Loucy (cell line): ENCODE results near the gene GRIN2D.
A peak's percentile ranks its signal among the peaks of the same experiment; 100 is the strongest.

Experiments
- H2AFZ ChIP-seq: fragments of 200-600 bp; sonication (generic); 2 replicates; pipeline ENCODE4 v1.6.0; 2016; ENCODE audit warnings: antibody characterized with exemption, mild to moderate bottlenecking, low read length, moderate library complexity
- H3F3A ChIP-seq: fragments of 200-600 bp; 2 replicates; pipeline ENCODE4 v1.6.0; 2016; ENCODE audit warnings: antibody characterized with exemption, low read depth, mild to moderate bottlenecking
- H3K27me3 ChIP-seq: fragments of 200-600 bp; sonication (generic); 2 replicates; pipeline ENCODE4 v1.6.1; 2014; ENCODE audit warnings: low read length, mild to moderate bottlenecking; ENCODE audit not compliant: insufficient read depth, poor library complexity, severe bottlenecking
- H3K36me3 ChIP-seq: fragments of 200-600 bp; sonication (generic); 2 replicates; pipeline ENCODE4 v1.6.1; 2016; ENCODE audit warnings: low read length; ENCODE audit not compliant: insufficient read depth
- H3K4me1 ChIP-seq: fragments of 200-600 bp; sonication (generic); 2 replicates; pipeline ENCODE4 v1.5.1; 2014; ENCODE audit warnings: low read length, mild to moderate bottlenecking; ENCODE audit not compliant: insufficient read depth, poor library complexity, severe bottlenecking
- H3K4me2 ChIP-seq: fragments of 200-600 bp; sonication (generic); 2 replicates; pipeline ENCODE4 v1.6.0; 2014; ENCODE audit warnings: antibody characterized with exemption, low read length, low read depth, mild to moderate bottlenecking; ENCODE audit not compliant: poor library complexity, severe bottlenecking
- H3K4me3 ChIP-seq: fragments of 200-600 bp; sonication (generic); 2 replicates; pipeline ENCODE4 v1.5.1; 2014; ENCODE audit warnings: low read length, mild to moderate bottlenecking, mixed read lengths; ENCODE audit not compliant: poor library complexity, severe bottlenecking
- H3K79me2 ChIP-seq: fragments of 200-600 bp; sonication (generic); 2 replicates; pipeline ENCODE4 v1.6.1; 2014; ENCODE audit warnings: low read length; ENCODE audit not compliant: insufficient read depth
- H3K9ac ChIP-seq: fragments of 200-600 bp; sonication (generic); 2 replicates; pipeline ENCODE4 v1.6.0; 2014; ENCODE audit warnings: mild to moderate bottlenecking, low read depth, low read length, moderate library complexity; ENCODE audit not compliant: poor library complexity, severe bottlenecking
- H3K9me2 ChIP-seq: fragments of 200-600 bp; sonication (generic); replicated peaks from 2 replicates; pipeline ENCODE4 v1.6.1; 2016; ENCODE audit warnings: low read depth, low read length, mixed read lengths
- H3K9me3 ChIP-seq: fragments of 200-600 bp; sonication (generic); 2 replicates; pipeline ENCODE4 v1.6.1; 2014; ENCODE audit warnings: mild to moderate bottlenecking, antibody characterized with exemption, low read length, low read depth; ENCODE audit not compliant: insufficient read depth
- H4K20me1 ChIP-seq: fragments of 200-600 bp; sonication (generic); 2 replicates; pipeline ENCODE4 v1.6.0; 2014; ENCODE audit warnings: antibody characterized with exemption, low read length, mild to moderate bottlenecking; ENCODE audit not compliant: insufficient read depth, poor library complexity, severe bottlenecking
- EZH2phosphoT487 ChIP-seq: fragments of 200-600 bp; IDR thresholded peaks from 2 replicates; pipeline ENCODE4 v1.6.1; 2018; ENCODE audit warnings: antibody characterized with exemption, mild to moderate bottlenecking, moderate library complexity, borderline replicate concordance
- TF ChIP-seq, protein P1 (sequence below): fragments of 200-600 bp; sonication (generic); conservative IDR thresholded peaks from 2 replicates; pipeline ENCODE4 v1.5.1; 2014; ENCODE audit warnings: mild to moderate bottlenecking, antibody characterized with exemption, low read length

GRIN2D gene

DNA sequence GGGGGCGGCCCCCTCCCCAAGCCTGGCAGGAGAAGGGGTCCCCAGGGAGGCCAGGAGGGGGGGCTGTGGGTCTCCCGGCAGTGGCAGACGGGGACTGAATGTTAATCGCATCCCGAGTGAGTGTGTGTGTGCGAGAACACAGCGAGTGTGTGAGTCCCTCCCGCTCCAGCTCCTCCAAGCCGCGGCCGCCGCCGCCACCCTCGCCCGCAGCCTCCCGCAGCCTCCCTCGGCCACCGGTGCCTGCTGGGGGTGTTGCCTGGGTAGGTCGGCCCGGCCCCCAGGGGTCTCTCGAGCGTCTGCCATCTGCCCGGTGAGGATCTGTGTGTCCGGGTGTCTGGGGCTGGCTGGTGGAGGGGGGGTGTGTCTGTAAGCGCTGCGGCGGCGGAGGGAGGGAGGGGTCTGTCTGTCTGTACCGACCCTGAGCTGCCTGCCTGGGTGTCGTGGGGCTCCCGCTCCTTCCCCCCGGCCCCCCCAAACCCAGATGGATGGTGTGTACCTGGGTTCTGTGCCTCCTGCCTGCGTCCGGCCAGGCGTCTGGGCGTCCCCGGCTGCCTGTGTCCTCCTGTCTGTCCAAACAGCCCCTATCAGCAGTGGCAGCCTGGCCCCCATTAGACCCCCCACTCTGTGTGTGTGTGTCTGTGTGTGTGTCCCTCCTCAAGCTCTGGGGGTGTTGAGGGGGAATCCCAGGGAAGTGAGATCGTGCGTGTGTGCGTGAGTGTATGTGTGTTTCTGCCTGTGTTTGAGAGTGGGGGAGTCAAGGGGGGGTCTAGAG lies at the start of gene GRIN2D:
Gene GRIN2D, plus strand, starts transcription at position 110 of the 772 bp plus-strand sequence. CDS start 4,725 bp downstream, outside the sequence.
- Histone ChIP-seq H3F3A (no peaks in the 10 kb centered on the region), H3K9me3 (no peaks in the 10 kb centered on the region), H3K4me2 (peak within 1 kb of the TSS; percentile 53), H3K79me2 (peaks cover 26% of the 10 kb centered on the region), H3K9me2 (no peaks in the 10 kb centered on the region), H3K36me3 (peaks cover 4% of the 10 kb centered on the region; the same call in 1 of the 2 replicates), H3K27me3 (no peaks in the 10 kb centered on the region), H3K4me3 (peak within 1 kb of the TSS; percentile 40), H4K20me1 (peaks cover 12% of the 10 kb centered on the region), H2AFZ (peak within 1 kb of the TSS; percentile 59), H3K9ac (no peak within 1 kb of the TSS), H3K4me1 (peaks cover 11% of the 10 kb centered on the region)
- TF ChIP-seq, protein P1, sequence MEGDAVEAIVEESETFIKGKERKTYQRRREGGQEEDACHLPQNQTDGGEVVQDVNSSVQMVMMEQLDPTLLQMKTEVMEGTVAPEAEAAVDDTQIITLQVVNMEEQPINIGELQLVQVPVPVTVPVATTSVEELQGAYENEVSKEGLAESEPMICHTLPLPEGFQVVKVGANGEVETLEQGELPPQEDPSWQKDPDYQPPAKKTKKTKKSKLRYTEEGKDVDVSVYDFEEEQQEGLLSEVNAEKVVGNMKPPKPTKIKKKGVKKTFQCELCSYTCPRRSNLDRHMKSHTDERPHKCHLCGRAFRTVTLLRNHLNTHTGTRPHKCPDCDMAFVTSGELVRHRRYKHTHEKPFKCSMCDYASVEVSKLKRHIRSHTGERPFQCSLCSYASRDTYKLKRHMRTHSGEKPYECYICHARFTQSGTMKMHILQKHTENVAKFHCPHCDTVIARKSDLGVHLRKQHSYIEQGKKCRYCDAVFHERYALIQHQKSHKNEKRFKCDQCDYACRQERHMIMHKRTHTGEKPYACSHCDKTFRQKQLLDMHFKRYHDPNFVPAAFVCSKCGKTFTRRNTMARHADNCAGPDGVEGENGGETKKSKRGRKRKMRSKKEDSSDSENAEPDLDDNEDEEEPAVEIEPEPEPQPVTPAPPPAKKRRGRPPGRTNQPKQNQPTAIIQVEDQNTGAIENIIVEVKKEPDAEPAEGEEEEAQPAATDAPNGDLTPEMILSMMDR: 0 out of 2 replicates have a peak, but pooled peaks have one; percentile 19
- no peak for TF ChIP-seq EZH2phosphoT487

DNA sequence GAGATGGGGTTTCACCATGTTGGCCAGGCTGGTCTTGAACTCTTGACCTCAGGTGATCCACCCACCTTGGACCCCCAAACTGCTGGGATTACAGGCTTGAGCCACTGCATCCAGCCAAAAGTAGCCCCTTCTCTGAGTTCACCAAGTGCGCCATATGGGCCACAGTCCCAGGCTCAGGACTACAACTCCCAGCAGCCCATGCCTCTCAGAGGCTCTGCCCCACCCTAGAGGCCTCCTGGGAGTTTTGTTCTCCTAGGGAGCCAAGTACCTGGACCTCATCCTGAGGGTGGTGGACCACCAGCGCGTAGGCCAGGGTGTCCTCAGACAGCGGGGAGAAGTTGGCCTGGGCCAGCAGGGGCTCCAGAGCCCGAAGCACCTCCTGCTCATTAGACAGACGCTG lies 48.6 kb upstream of the GRIN2D start:
- Histone ChIP-seq H3K4me1 (no peaks in the 10 kb centered on the region), H3K9me2 (no peaks in the 10 kb centered on the region), H3K4me2 (no peak overlapping the region), H3K9me3 (no peaks in the 10 kb centered on the region), H2AFZ (no peak overlapping the region), H4K20me1 (no peaks in the 10 kb centered on the region), H3F3A (no peaks in the 10 kb centered on the region), H3K36me3 (peaks cover 12% of the 10 kb centered on the region; the same call in 1 of the 2 replicates), H3K27me3 (no peaks in the 10 kb centered on the region), H3K9ac (no peak overlapping the region), H3K4me3 (no peak overlapping the region), H3K79me2 (no peaks in the 10 kb centered on the region)
- TF ChIP-seq, protein P1: no peak
- TF ChIP-seq EZH2phosphoT487: no peak

DNA sequence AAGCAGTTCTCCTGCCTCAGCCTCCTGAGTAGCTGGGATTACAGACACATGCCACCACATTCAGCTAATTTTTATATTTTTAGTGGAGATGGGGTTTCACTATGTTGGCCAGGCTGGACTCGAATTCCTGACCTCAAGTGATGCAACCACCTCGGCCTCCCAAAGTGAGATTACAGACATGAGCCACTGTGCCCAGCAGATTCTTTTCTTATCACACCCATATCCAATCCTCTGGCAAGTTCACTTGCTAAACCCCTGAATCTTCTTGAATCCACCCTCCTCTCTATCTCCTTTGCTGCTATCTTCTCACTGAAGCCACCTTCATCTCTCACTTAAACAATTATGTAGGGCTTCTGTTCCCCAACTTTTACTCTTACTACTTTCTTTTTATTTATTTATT lies 47.3 kb upstream of the GRIN2D start:
- Histone ChIP-seq H3K9me3 (no peaks in the 10 kb centered on the region), H2AFZ (no peak overlapping the region), H3K9ac (no peak overlapping the region), H3K9me2 (no peaks in the 10 kb centered on the region), H3K4me1 (no peaks in the 10 kb centered on the region), H3K4me3 (no peak overlapping the region), H3K79me2 (no peaks in the 10 kb centered on the region), H3K36me3 (peaks cover 12% of the 10 kb centered on the region; the same call in 1 of the 2 replicates), H4K20me1 (no peaks in the 10 kb centered on the region), H3K27me3 (no peaks in the 10 kb centered on the region), H3F3A (no peaks in the 10 kb centered on the region), H3K4me2 (no peak overlapping the region)
- TF ChIP-seq, protein P1: no peak
- no peak for TF ChIP-seq EZH2phosphoT487
